Measurements from ENCODE around the gene CREBBP. TPM values are rescaled to one million over a fixed set of nuclear protein-coding genes. Genes with fewer than 3 reads are reported as not detected.
"Not testable (repeated sequence)": the region's sequence is repeated elsewhere in the genome, so short reads cannot be mapped to it uniquely, and the experiment has no call there.

The CREBBP gene
- total RNA-seq, 1 donor from 2014 or later = 53.0 TPM

DNA sequence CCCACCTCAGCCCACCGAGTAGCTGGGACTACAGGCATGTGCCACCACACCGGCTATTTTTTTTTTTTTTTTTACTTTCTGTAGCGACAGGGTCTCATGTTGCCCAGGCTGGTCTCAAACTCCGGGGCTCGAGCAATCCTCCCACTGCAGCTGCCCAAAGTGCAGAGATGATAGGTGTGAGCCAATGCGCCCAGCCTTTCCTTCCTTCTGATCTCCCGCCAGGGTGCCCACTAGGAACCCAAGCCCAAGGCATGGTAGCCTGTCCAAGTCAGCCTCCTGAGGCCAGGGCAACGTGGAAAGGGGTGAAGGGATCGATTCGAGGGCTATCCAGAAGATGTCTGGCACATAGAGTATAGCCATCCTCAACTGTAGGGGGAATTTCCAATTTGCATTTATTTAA, 9.6 kb upstream of the CREBBP start:
- no peak for TF ChIP-seq CTCF (IDR thresholded peaks at IDR 0.05; ENCODE audit: insufficient read depth, low read depth, low read length)
- TF ChIP-seq EZH2 (IDR thresholded peaks at IDR 0.05; ENCODE audit: insufficient read depth, low read length) = no peak
- H2AFZ ChIP-seq (ENCODE audit: low read depth, low read length) = no peak overlapping the region
- no peak for FAIRE-seq

GRCh38 chr16:3889059-3889458, 8.5 kb upstream of the CREBBP start:
- TF ChIP-seq EZH2 (IDR thresholded peaks at IDR 0.05; ENCODE audit: insufficient read depth, low read length) (no peak), CTCF (IDR thresholded peaks at IDR 0.05; ENCODE audit: insufficient read depth, low read depth, low read length) (no peak)
- peaks cover 6% of the 10 kb centered on the region for H3K27me3 Mint-ChIP-seq (ENCODE audit: low read depth, unreplicated experiment)
- H3K36me3 Mint-ChIP-seq (ENCODE audit: low read depth, unreplicated experiment) = no peaks in the 10 kb centered on the region
- Histone ChIP-seq H3K4me3 (ENCODE audit: insufficient read depth, low read depth, low read length) (no peak overlapping the region), H3K27me3 (ENCODE audit: insufficient read depth, low read length) (no peaks in the 10 kb centered on the region), H3K79me2 (ENCODE audit: insufficient read depth, low read length) (no peaks in the 10 kb centered on the region), H3K27ac (ENCODE audit: low read depth, low read length) (no peak overlapping the region), H4K20me1 (ENCODE audit: insufficient read depth, low read length) (no peaks in the 10 kb centered on the region), H2AFZ (ENCODE audit: low read depth, low read length) (no peak overlapping the region), H3K4me2 (ENCODE audit: low read length) (no peak overlapping the region), H3K4me1 (ENCODE audit: insufficient read depth, low read length) (no peaks in the 10 kb centered on the region), H3K9me3 (ENCODE audit: insufficient read depth, low read depth, low read length) (no peaks in the 10 kb centered on the region), H3K36me3 (ENCODE audit: insufficient read depth, low read length) (no peaks in the 10 kb centered on the region), H3K9ac (ENCODE audit: low read length) (no peak overlapping the region)
- FAIRE-seq = no peak
- H3K9me3 Mint-ChIP-seq (ENCODE audit: unreplicated experiment) = no peaks in the 10 kb centered on the region
- no peak overlapping the region for H3K4me3 Mint-ChIP-seq (ENCODE audit: unreplicated experiment)
- no peaks in the 10 kb centered on the region for H3K4me1 Mint-ChIP-seq (ENCODE audit: low read depth, unreplicated experiment)
- H3K27ac Mint-ChIP-seq (ENCODE audit: unreplicated experiment) = no peak overlapping the region
- no peak for DNase-seq (ENCODE audit: low read depth)

More for the DNA sequence above, 9.6 kb upstream of the CREBBP start:
- H3K79me2 ChIP-seq (ENCODE audit: insufficient read depth, low read length) = no peaks in the 10 kb centered on the region
- Mint-ChIP-seq H3K36me3 (ENCODE audit: low read depth, unreplicated experiment) (no peaks in the 10 kb centered on the region), H3K9me3 (ENCODE audit: unreplicated experiment) (peaks cover 2% of the 10 kb centered on the region), H3K4me1 (ENCODE audit: low read depth, unreplicated experiment) (no peaks in the 10 kb centered on the region), H3K27me3 (ENCODE audit: low read depth, unreplicated experiment) (peaks cover 6% of the 10 kb centered on the region), H3K4me3 (ENCODE audit: unreplicated experiment) (no peak overlapping the region), H3K27ac (ENCODE audit: unreplicated experiment) (no peak overlapping the region)
- H3K9ac ChIP-seq (ENCODE audit: low read length) = no peak overlapping the region
- no peak overlapping the region for H3K27ac ChIP-seq (ENCODE audit: low read depth, low read length)
- no peaks in the 10 kb centered on the region for H3K9me3 ChIP-seq (ENCODE audit: insufficient read depth, low read depth, low read length)
- no peak for DNase-seq (ENCODE audit: low read depth)
- H3K4me3 ChIP-seq (ENCODE audit: insufficient read depth, low read depth, low read length) = no peak overlapping the region
- H4K20me1 ChIP-seq (ENCODE audit: insufficient read depth, low read length) = no peaks in the 10 kb centered on the region
- H3K36me3 ChIP-seq (ENCODE audit: insufficient read depth, low read length) = no peaks in the 10 kb centered on the region
- no peaks in the 10 kb centered on the region for H3K4me1 ChIP-seq (ENCODE audit: insufficient read depth, low read length)
- no peaks in the 10 kb centered on the region for H3K27me3 ChIP-seq (ENCODE audit: insufficient read depth, low read length)
- no peak overlapping the region for H3K4me2 ChIP-seq (ENCODE audit: low read length)

DNA sequence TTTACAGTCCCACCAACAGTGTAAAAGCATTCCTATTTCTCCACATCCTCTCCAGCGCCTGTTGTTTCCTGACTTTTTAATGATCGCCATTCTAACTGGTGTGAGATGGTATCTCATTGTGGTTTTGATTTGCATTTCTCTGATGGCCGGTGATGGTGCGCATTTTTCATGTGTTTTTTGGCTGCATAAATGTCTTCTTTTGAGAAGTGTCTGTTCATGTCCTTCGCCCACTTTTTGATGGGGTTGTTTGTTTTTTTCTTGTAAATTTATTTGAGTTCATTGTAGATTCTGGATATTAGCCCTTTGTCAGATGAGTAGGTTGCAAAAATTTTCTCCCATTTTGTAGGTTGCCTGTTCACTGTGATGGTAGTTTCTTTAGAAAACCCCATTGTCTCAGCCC, 5.5 kb upstream of the CREBBP start:
- not testable (repeated sequence) for H3K9me3 Mint-ChIP-seq (ENCODE audit: unreplicated experiment); H3K36me3 ChIP-seq (ENCODE audit: insufficient read depth, low read length); H3K27ac ChIP-seq (ENCODE audit: low read depth, low read length); H3K4me1 Mint-ChIP-seq (ENCODE audit: low read depth, unreplicated experiment); H3K27me3 Mint-ChIP-seq (ENCODE audit: low read depth, unreplicated experiment); FAIRE-seq; H3K27ac Mint-ChIP-seq (ENCODE audit: unreplicated experiment); H3K9ac ChIP-seq (ENCODE audit: low read length); H3K4me3 Mint-ChIP-seq (ENCODE audit: unreplicated experiment); H3K27me3 ChIP-seq (ENCODE audit: insufficient read depth, low read length); H3K4me3 ChIP-seq (ENCODE audit: insufficient read depth, low read depth, low read length); H3K4me1 ChIP-seq (ENCODE audit: insufficient read depth, low read length); H3K4me2 ChIP-seq (ENCODE audit: low read length); H2AFZ ChIP-seq (ENCODE audit: low read depth, low read length); DNase-seq (ENCODE audit: low read depth); H3K36me3 Mint-ChIP-seq (ENCODE audit: low read depth, unreplicated experiment); H3K79me2 ChIP-seq (ENCODE audit: insufficient read depth, low read length); H4K20me1 ChIP-seq (ENCODE audit: insufficient read depth, low read length); H3K9me3 ChIP-seq (ENCODE audit: insufficient read depth, low read depth, low read length)

Measured in astrocyte (in vitro differentiated cells and primary cell).